ENCODE results near the gene DNM3.

DNM3 gene

DNA sequence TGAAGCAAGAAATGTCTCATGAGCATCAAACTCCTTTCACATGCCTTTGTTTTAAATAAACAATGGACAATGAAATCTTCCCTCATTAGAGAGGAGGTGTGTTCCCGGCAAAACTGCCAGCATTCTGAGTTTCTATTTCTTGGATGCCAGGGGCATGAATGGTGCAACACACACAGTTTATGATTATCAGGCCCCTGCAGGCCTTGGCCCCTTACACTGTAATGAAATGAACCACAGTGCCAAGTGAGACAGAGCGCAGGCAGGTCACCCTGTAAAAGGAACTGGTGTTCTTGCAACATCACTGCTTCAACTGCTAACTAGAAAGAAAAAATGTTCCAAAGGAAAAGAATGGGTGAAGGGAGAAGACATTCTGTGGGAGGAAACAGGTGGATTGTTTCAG is 606.3 kb downstream of the DNM3 start:
- DNase-seq, result no peak

DNA sequence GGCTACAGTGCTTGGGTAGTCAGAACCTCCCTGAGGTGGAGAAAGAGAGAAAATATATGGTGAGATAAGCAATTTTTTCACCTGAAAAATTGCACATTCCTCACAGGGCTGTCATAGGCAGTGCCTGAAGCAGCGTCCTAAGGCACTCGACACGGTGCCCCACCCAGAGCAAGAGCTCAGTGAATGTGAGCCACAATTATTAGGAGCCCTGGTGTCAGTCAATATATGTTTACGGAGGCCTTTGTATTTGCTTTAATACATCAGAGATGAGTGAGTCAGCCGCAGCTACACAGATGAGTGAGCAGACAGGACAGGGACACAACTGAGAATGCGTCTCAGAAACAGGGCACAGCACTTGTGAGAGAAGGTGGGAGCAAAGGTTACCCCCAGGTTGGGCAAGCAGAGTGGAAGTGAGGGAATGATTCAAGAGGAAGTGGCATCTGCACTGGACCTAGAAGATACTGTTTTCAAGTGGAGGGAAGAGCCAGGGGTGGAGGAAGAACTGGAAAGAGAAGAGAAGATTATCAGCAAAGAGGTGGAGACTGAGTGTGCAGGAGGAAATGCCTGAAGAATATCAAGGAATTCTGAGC is 607.8 kb downstream of the DNM3 start:
- DNase-seq, result peak; percentile 63

DNA sequence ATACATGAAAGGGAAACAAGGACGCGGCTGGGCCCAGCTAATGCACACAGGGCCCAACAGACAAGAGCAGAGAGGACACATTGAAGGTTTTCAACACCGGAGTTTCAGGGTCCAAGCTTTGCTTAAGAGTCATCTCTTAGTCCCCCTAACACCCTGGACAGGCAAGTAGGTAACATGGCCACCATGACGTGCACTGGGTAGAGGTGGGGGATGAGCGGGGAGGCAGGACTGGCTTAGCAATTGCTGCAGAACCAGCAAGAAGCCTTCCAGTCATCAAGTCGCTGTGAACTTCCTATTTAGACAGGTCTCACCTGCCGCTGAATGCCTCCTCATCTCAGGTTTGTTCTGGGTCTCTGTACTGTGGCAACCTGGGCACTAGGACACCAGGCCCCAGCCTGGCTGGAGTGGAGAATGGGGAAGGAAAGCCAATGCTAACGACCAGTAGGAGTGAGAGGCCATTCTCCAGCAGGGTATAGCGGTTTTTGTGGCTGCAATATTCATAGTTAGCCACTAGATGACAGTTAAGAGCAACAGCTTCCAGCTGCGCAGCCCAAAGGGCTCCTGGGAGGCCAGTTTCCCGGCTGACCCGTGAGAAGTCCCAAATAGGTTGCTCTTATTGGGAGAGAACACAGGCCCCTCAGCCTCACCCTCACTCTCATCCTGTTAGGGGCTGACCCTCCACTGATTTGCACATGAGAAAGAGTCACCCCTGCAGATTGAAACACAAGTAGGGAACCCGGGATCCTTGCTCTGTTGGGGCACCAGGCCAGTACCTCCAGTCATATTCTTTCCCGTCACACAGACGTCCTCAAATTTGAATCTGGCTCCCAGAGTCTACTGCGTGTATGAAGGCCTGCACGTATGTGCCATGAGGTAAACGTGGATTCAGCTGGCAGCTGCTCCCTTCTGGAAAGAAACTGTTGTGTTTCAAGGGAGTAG is 608.6 kb downstream of the DNM3 start:
- DNase-seq, result peak; percentile 87

DNA sequence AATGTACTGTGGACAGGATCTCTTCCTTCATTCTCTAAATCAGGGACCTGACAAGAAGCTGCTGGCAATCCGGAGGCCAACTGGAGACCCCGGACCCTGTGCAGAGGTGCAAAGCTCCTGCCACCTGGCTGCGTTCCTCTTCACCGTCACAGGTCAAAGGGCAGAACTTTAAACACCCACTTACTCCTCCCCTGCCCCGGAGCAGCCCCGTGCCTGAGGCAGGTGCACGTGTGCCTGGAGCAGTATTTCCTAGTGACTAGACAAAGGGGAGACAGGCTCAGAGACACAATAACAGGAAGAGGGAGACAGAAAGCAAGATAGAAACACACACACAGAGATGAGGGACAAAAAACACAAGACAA is 609.2 kb downstream of the DNM3 start:
- peak; percentile 75 for DNase-seq

DNA sequence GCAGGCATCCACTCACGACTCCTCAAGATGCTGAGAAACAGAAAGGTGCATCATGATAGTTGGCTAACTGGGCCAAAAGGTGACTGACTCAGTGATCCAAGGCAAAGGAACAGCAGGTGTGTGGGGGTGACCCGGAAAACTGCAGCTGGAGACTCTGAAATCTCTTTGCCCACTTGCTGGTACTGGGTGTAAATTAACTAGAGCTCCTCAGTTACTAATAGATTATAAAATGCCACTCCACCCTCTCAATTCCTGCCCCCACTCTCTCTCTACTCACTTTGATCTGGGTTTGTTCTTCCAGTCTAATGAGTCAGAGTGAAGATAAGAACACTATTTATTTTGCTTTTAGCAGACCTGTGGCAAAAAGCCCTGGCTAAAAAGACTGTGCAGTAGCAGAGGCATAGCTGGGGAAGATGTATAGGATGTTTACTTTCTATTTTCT is 609.7 kb downstream of the DNM3 start:
- peak; percentile 64 for DNase-seq

DNA sequence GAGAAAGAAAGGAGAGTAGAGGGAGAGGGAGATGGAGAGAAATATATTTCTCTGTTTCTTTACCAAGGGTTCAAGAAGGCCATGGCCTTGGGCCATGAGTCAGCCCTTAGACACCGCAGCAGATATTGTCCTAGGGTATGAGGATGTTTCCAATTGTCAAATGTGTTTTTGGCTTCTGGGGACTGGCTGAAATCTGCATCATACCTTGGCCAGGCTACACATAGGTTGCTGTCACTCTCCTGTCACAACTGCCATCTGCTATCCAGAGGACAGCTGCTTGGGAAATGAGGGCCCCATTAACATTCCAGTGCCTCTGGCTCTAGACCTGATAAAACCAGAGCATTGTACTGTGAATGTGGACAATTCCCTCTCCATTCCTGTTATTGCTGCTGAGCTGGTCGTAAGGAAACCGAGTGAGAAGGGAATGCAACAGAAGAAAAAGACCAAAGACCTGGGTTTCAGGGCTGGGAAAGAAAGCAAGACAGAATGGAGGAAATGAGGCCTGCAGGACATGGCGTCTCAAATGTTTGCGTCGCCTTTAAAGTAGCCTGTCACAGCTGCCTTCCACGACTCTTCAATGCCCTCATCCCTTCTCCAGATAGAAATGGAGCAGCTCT is 611.3 kb downstream of the DNM3 start:
- peak; percentile 93 for DNase-seq

DNA sequence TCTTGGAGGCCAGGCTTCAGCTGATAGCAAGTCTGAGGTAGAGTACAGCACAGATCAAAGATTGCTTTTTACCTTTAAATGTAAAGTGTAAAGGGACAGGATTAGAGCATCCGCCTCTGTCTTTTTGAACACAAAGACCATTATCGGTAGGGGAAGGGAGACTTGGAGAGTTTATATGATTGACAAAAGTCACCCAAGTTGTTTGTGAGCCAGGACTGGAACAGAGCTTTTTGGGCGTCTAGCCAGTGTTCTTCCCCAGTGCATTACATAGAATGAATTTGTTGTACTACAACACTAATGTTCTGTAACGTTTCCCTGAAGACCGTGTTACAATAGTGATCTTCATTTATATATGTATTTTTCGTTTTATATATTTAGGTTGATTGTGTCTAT is 611.9 kb downstream of the DNM3 start:
- no peak for DNase-seq

DNA sequence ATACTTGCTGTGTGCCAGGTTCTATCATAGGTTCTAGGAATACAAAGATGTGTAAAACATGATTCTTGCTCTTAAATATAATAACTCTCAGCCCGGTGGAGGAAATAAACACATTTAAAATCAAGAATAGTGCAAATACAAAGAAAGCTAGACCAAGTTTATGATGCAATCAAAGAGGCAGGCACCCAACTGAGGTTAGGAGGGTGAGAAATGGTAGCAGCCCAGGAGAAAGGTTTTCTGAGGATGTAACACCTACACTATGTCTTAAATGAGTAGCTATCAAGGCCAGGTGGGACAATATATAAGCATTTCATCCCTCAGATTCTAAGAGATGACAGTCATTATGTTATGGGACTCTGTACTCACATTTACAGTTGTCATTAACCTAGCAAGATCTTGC is 612.3 kb downstream of the DNM3 start:
- no peak for DNase-seq

DNA sequence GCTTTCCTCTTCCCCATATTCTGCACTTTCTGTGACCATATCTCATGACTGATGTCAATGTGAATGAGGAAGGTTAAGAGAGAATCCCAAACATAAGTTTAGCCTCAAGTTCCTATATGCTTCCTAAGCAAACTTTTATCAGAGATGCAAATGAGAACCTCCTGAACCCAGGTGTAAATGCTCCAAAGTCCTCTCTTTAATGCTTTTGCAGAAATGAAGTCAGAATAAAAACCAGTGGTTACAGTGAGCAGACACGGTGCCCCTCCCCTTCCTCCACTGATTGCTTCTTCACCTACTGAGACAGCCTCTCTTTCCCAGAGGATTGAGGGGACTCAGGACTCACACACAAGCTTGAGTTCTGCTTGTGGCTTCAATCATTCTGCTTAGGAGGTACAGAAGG is 614.2 kb downstream of the DNM3 start:
- DNase-seq, result no peak

DNA sequence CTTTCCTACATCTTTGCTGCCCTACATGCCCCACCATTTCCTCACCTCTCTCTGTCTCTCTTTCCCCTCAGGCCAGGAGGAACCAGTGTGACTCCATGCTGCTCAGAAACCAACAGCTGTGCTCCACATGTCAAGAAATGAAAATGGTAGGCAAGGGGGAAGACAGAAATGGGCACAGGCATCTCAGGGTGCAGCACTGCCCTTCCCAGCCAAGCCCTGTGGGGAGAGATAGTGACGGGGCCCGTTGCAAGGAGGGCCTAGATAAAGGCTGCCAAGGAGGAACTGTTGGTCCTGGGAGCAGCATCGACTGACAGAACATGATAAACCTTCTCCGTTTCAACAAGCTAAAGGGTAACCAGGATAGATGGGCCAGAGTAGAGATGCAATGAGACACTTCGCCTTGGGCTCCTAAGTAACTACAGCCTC is 615.1 kb downstream of the DNM3 start:
- DNase-seq, result no peak

DNA sequence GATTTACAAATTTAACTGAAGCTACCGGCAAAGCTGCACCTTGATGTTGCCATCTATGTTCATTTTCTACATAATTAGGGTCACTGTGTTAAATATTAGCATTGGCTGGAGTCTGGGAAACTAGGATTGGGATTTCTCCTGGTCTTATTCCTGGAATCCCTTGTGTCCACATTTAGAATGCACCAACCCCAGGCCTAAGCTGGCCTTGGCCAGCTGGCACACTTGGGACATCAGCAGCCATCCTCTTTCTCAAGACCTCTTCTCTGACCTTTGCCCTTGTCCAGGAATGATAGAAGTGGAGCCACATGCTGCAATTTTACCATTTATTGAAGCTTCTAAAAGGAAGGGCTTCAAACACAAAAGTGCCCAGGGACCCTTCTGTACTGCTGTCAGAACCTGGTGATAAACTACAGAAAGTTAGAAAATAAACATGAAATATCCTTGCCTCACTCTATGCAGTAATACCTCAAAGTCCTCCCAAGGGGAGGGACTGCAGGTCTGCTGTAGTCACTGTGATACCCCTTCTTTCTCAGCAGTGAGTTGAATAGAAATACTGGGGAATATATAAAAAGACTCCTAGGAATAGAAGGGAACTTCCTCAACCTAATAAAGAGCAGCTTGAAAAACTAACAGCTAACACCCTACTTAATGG is 616.3 kb downstream of the DNM3 start:
- DNase-seq, result no peak

DNA sequence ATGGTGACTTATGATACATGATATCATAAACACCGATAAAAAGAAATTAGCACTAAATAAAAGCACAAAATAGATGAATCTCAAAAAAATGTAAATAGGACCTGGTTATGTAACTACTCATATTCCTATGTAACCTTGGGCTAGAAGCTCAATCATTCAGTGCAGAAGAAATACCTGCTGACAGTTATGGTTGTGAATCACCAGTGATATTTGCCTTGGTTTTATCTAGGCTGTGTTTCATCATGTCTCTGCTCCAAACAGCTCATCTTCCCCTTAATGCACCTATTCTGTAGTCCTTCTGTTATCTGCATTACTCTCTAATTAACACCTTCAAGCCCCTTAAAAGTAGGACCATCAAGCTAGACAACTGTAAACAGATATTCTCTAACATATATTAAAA is 618.9 kb downstream of the DNM3 start:
- no peak for DNase-seq

DNA sequence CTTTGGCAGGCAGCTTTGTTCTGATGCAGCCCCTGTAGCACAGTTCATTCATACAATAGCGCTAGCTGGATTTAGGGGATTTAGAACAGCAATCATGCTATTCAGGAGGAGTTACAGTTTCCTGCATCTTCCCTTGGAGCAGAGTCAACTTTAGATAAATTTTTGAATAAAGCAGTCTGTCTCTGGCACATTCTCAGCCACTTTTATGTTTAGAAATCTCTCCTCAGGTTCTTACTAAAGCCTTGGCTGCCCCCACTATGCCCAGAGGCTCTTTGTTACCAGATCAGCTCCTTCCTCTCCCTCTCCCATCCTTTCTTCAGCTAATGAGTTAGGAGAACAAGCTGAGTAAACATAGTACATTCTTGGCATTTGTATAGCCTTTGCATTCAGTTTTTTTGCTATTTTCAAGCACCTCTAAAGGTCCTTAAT is 619.6 kb downstream of the DNM3 start:
- no peak for DNase-seq

Measured in islet precursor cell (in vitro differentiated cells).